Measurements from ENCODE around the gene P4HA2.

DNA sequence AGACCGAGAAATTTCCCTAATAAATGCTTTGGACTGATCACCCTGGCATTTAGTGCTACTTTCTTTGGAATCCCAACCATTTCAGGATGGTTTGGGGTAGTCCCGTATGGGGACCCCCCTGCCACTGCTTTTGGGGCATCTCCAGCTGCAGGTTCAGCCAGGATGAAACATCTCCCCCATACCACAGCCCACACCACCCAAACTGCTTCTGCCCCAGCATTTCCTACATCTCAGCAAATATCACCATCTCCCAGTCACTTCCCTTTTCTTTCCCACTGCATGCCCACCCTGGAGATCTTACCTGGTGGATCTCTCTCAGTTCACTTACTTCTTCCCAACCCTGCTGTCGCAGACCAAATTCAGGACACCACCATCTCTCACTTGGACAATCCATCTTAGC, 4.8 kb upstream of the P4HA2 start:
- TF ChIP-seq CTCF (IDR thresholded peaks at IDR 0.05; ENCODE audit: low read length) (no peak), EZH2phosphoT487 (IDR thresholded peaks at IDR 0.05; ENCODE audit: low read length) (no peak), EZH2 (optimal IDR thresholded peaks at IDR 0.05; ENCODE audit: low read depth, low read length) (no peak)

Data from MM.1S (cell line).